ENCODE results near the gene BTBD19.
"Not testable (repeated sequence)": the region's sequence is repeated elsewhere in the genome, so short reads cannot be mapped to it uniquely, and the experiment has no call there.

BTBD19 gene

GRCh38 chr1:44810101-44810761, 1.9 kb downstream of the BTBD19 start:
- FAIRE-seq: no peak

DNA sequence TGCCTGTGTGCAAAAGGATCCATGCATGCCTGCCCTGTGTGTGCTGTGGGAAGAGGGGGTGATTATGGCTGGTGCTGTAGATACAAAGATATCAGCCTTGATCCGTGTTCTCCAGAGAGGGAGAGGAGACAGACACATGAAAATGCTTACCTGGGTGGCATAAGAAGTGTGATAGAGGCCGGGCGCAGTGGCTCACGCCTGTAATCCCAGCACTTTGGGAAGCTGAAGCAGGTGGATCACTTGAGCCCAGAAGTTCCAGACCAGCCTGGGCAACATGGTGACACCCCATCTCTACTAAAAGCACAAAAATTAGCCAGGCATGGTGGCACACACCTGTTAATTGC, 2.4 kb downstream of the BTBD19 start:
- not testable (repeated sequence) for FAIRE-seq

DNA sequence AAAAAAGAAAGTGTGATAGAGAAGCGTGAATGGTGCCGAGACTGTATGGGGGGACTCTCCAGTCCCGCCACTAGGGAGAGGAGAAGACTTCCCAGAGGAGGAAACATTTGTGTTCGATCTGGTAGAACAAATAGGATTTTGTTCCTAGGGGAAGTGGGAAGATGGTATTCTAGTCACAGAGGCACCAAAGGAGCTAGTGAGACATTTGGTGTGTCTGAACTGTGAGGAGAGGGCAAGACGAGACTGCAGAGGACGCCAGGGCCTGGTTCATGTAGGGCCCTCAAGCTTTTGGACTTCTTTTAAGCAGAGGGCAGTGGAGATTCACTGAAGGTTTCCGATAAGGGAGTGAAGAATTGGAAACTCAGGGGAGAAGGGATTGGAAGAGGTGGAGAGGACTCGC, 2.9 kb downstream of the BTBD19 start:
- FAIRE-seq: no peak

- no peak for FAIRE-seq
Measured at GRCh38 chr1:44812822-44813543, 4.7 kb downstream of the BTBD19 start.

GRCh38 chr1:44815926-44816325, 7.6 kb downstream of the BTBD19 start:
- FAIRE-seq: not testable (repeated sequence)

DNA sequence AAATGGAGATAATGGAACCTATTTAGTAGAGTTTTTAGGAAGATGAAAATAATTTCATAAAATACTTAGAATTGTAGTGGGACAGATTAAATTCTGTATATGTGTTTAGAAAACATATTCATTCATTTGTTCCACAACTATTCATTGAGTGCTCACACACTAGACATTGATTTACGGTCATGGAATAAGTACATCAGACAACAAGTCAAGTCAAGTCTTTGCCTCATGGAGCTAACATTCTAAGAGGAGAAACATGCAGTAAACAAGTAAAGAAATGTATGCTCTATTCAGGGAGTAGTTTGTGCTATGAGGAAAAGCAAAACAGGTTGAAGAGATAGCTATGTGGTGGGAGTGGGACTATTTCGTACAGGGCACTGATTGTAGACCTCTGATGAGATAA, 9.0 kb downstream of the BTBD19 start:
- FAIRE-seq: no peak

DNA sequence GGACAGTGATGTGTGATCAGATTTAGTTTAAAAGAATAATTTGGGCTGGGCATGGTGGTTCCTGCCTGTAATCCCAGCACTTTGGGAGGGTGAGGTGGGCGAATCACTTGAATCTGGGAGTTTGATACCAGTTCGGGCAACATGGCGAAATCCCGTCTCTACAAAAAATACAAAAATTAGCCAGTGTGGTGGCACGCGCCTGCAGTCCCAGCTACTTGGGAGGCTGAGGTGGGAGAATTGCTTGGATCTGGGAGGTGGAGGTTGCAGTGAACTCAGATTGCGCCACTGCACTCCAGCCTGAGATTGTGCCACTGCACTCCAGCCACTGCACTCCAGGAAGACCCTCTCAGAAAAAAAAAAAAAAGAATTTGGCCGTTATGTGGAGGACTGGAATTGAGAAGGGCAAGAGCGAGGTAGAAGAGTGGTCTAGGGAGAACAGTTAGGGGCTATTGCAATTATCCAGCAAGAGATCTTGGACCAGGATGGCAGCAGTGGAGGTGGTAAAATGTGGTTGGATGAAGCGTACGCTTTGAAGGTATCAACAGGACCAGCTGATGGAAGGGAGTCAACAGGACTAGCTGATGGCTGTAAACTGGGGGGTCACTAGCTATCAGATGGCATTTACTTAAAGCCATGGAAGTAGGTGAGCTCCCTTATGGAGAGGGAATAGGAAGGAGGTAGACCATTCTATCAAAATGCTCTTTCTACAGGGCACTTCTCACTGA, 9.6 kb downstream of the BTBD19 start:
- FAIRE-seq: no peak

- peak; percentile 36 for FAIRE-seq
Measured at GRCh38 chr1:44819196-44819607, 10.9 kb downstream of the BTBD19 start.

DNA sequence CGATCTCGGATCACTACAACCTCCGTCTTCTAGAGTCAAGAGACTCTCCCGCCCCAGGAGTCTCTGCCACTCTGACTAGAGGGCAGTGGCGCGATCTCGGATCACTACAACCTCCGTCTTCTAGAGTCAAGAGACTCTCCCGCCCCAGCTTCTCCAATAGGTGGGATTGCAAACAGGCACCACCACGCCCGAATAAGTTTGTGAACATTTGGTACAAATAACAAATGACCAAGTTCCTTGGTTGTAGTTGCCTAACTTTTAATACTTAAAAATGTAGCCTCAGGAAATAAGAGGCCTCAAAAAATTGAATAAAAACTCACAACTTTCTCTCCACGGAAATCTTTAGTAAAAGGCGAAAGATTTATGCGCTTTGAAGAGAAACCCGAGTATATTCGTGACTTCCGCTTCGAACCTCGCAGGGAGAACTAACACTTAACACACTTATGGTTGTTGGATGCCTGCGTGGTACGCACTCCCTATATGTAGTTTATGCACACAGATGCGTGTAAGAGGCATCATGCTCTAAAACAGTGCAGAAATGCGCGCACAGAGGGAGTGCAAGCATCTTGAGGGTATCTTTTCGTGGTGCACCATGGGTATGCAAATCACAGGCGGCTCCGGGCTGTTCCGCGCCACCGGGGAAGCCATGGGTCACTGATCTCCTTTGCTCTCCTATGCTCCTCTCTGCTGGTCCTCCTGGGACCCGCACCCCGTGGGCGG, 11.4 kb downstream of the BTBD19 start:
- peak; percentile 90 for FAIRE-seq

GRCh38 chr1:44820328-44821239, 12.3 kb downstream of the BTBD19 start:
- FAIRE-seq: no peak

DNA sequence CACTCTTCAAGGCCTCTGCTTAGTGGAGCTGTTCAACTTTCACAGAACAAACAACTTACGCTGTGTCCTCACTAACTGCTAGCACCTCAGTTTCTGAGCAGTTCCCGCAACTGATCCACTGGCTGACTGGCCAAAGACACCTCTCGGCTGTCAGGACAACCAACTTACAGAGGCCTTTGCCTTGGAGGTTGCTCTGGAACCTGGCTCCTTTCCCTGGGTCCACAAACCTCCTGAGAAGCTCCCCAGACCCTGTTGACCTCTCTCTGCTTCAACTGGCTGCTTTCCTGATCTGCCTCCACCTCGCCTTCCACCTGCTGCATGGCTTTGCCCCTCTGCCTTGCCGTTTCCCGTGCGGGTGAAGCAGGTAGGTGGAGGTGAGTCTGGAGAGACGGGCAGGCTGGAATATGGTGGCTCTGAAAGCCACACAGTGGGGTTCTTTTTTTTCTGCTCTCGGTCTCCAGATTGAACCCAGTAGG, 13.0 kb downstream of the BTBD19 start:
- FAIRE-seq: no peak

DNA sequence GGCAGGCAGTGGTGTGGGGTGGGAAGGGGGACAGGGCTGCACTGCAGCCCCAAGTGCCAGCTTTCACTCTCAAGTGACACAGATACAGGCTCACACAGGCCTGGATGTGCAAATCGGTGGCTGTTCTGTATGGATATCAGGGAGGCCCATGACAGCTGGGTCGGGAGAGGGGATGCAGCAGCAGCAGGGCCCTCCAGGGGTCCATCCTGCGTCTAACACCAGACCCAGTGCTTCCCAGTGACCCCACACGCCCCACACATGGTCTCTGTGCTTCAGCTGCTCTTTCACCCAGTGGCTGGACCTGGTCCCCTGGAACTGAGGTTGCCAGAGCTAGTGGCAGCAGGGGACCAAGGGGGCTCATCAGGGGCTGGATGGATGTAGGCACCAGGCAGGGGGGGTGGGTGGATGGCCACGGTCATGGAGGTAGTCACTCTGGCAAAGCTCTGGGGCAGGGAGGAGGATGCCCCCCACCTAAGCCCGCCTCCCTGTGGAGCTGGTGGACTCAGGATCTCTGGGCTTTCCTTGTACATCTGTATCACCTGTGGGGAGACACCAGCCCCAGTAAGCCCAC, 13.9 kb downstream of the BTBD19 start:
- FAIRE-seq: no peak

- FAIRE-seq: no peak
Measured at GRCh38 chr1:44822981-44823451, 14.7 kb downstream of the BTBD19 start.

DNA sequence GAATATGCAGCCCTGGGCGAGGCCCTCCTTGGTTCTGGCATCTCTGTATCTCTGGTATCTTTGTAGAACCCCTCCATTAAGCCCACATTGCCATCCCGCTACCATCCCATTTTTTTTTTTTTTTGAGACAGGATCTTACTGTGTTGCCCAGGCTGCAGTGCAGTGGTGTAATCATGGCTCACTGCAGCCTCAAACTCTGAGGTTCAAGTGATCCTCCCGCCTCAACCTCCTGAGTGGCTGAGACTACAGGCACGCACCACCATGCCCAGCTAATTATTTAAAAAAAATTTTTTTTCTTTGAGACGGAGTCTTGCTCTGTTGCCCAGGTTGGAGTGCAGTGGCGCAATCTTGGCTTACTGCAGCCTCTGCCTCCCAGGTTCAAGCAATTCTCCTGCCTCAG, 16.1 kb downstream of the BTBD19 start:
- not testable (repeated sequence) for FAIRE-seq

- no peak for FAIRE-seq
Measured at GRCh38 chr1:44826375-44827196, 18.3 kb downstream of the BTBD19 start.

GRCh38 chr1:44827197-44828002, 19.1 kb downstream of the BTBD19 start:
- no peak for FAIRE-seq

GRCh38 chr1:44828003-44828651, 19.8 kb downstream of the BTBD19 start:
- no peak for FAIRE-seq

GRCh38 chr1:44828841-44829440, 20.6 kb downstream of the BTBD19 start:
- FAIRE-seq: no peak
